HepG2 (cell line): ENCODE results near the gene CACNA1C. TPM values are rescaled to one million over a fixed set of nuclear protein-coding genes. Genes with fewer than 3 reads are reported as not detected.

Experiments used
- ATAC-seq: fragments of 200-7000 bp; cut with Tn5 transposase; 3 replicates; pipeline ENCODE4 v1.9.1; 2020; ENCODE audit warnings: mild to moderate bottlenecking, moderate library complexity
- BruUV-seq: library from RNA; stranded (reverse); fragments of 400-500 nt; replicated peaks from 2 replicates; lab custom pipeline; 2021; lab: Mats Ljungman, UMichigan
- CTCF ChIA-PET: fragments of 300-600 bp; formaldehyde crosslinking; extraction: SDS; loops from one replicate; lab custom pipeline; 2021; ENCODE audit warnings: low total read pairs, inconsistent platforms, low intra/inter-chr PET ratio; lab: Yijun Ruan, JAX
- POLR2A ChIA-PET: fragments of 350-600 bp; sonication (Branson Sonifier 250); formaldehyde crosslinking; loops from one replicate; lab custom pipeline; 2020; ENCODE audit warnings: antibody characterized with exemption, inconsistent platforms; lab: Yijun Ruan, JAX
- DNase-seq: peaks from one replicate; pipeline ENCODE4 v3.0.0-alpha.2; 2015; ENCODE audit warnings: low spot score
- FAIRE-seq: peaks from 3 replicates; lab custom pipeline; 2011; peaks lifted over from hg19 to GRCh38; lab: Jason Lieb, UNC
- H2AFZ ChIP-seq: one replicate; pipeline ENCODE4 v1.6.1; 2011; ENCODE audit warnings: low read length, inconsistent platforms
- H3K27ac ChIP-seq: fragments of 300-600 bp; 3 replicates; pipeline ENCODE4 v1.8.0; 2011; ENCODE audit warnings: mixed run types, mild to moderate bottlenecking, mixed read lengths, low read length, inconsistent platforms; ENCODE audit not compliant: insufficient read depth; ENCODE audit errors: extremely low read length
- H3K27me3 ChIP-seq, 2 experiments: fragments of 200-600 bp in 1 of 2; 2 replicates in 1 of 2; 3 replicates in 1 of 2; pipeline versions ENCODE4 v1.6.0 to v1.8.0; 2011; ENCODE audit warnings: low read length in 2 of 2, mild to moderate bottlenecking in 2 of 2, moderate library complexity in 2 of 2, inconsistent platforms in 1 of 2; ENCODE audit not compliant: insufficient read depth in 2 of 2, control insufficient read depth in 1 of 2
- H3K36me3 ChIP-seq, 2 experiments: fragments of 200-600 bp in 1 of 2; replicated peaks in 1 of 2; 2 replicates in 1 of 2; 3 replicates in 1 of 2; pipeline versions ENCODE4 v1.5.1 to v1.8.0; 2011; ENCODE audit warnings: low read length in 2 of 2, inconsistent platforms in 1 of 2; ENCODE audit not compliant: insufficient read depth in 2 of 2, control insufficient read depth in 1 of 2
- H3K4me1 ChIP-seq: 2 replicates; pipeline ENCODE4 v1.5.1; 2012; ENCODE audit warnings: low read length, inconsistent platforms; ENCODE audit not compliant: insufficient read depth
- H3K4me2 ChIP-seq: 2 replicates; pipeline ENCODE4 v1.6.0; 2011; ENCODE audit warnings: low read depth, low read length, inconsistent platforms
- H3K4me3 ChIP-seq, 3 experiments: fragments of 200-600 bp in 1 of 3; sonication (generic), shearing (Covaris generic) in 1 of 3; replicated peaks in 1 of 3; 2 replicates each; pipeline ENCODE4 v1.5.1; 2011 to 2016; ENCODE audit warnings: low read length in 3 of 3, inconsistent platforms in 2 of 3, low read depth in 2 of 3, mild to moderate bottlenecking in 2 of 3, control low read depth in 1 of 3, mixed read lengths in 1 of 3; ENCODE audit not compliant: insufficient read depth in 1 of 3
- H3K79me2 ChIP-seq: one replicate; pipeline ENCODE4 v1.6.1; 2011; ENCODE audit warnings: low read length, inconsistent platforms; ENCODE audit not compliant: insufficient read depth
- H3K9ac ChIP-seq: 2 replicates; pipeline ENCODE4 v1.6.0; 2011; ENCODE audit warnings: mild to moderate bottlenecking, low read depth, low read length, inconsistent platforms; ENCODE audit not compliant: insufficient read depth
- H3K9me3 ChIP-seq: 2 replicates; pipeline ENCODE4 v1.5.1; 2012; ENCODE audit warnings: mild to moderate bottlenecking, low read length
- H4K20me1 ChIP-seq: 2 replicates; pipeline ENCODE4 v1.6.0; 2011; ENCODE audit warnings: inconsistent platforms, mild to moderate bottlenecking, low read length, moderate library complexity; ENCODE audit not compliant: insufficient read depth
- ATF1 ChIP-seq: IDR thresholded peaks from 2 replicates; pipeline ENCODE4 v1.6.1; 2016; ENCODE audit warnings: mild to moderate bottlenecking, control low read depth
- E2F2 ChIP-seq: sonication (generic); formaldehyde crosslinking; IDR thresholded peaks from 2 replicates; pipeline ENCODE4 v1.4.0; 2020; ENCODE audit warnings: missing genetic modification reagents, borderline replicate concordance
- GTF2F1 ChIP-seq: fragments of 150-350 bp; IDR thresholded peaks from 2 replicates; pipeline ENCODE4 v1.6.1; 2014; ENCODE audit warnings: low read length
- HNF4A ChIP-seq: sonication (generic); formaldehyde crosslinking; IDR thresholded peaks from 2 replicates; pipeline ENCODE4 v1.4.0; 2020; ENCODE audit warnings: missing genetic modification reagents
- MAX ChIP-seq: IDR thresholded peaks from 2 replicates; pipeline ENCODE4 v1.6.1; 2012; ENCODE audit warnings: inconsistent platforms
- MBD4 ChIP-seq: IDR thresholded peaks from 2 replicates; pipeline ENCODE4 v1.6.1; 2012; ENCODE audit warnings: low read length, inconsistent platforms, borderline replicate concordance
- MIER2 ChIP-seq: IDR thresholded peaks from 2 replicates; pipeline ENCODE4 v1.6.1; 2016; ENCODE audit warnings: missing biosample characterization, missing genetic modification reagents
- RCOR2 ChIP-seq: IDR thresholded peaks from 2 replicates; pipeline ENCODE4 v1.6.1; 2016; ENCODE audit warnings: missing biosample characterization, missing genetic modification reagents
- TAF15 ChIP-seq: fragments of 200-400 bp; formaldehyde crosslinking; IDR thresholded peaks from one replicate; pipeline ENCODE4 v1.6.1; 2018; ENCODE audit warnings: mild to moderate bottlenecking, low read depth, low read length; ENCODE audit not compliant: poor library complexity, severe bottlenecking
- THAP7 ChIP-seq: sonication (generic); formaldehyde crosslinking; IDR thresholded peaks from 2 replicates; pipeline ENCODE4 v1.8.1; 2023; ENCODE audit warnings: mild to moderate bottlenecking, missing genetic modification reagents
- TOE1 ChIP-seq: sonication (generic); formaldehyde crosslinking; IDR thresholded peaks from 2 replicates; pipeline ENCODE4 v1.4.0; 2020; ENCODE audit warnings: mild to moderate bottlenecking, missing genetic modification reagents
- ZFP91 ChIP-seq: sonication (generic); formaldehyde crosslinking; IDR thresholded peaks from 2 replicates; pipeline ENCODE4 v1.9.0; 2022; ENCODE audit warnings: missing genetic modification reagents, mild to moderate bottlenecking, borderline replicate concordance
- ZNF264 ChIP-seq: sonication (generic); formaldehyde crosslinking; IDR thresholded peaks from 2 replicates; pipeline ENCODE4 v1.4.0; 2020; ENCODE audit warnings: missing genetic modification reagents
- ZNF44 ChIP-seq: sonication (generic); formaldehyde crosslinking; IDR thresholded peaks from 2 replicates; pipeline ENCODE4 v1.5.1; 2020; ENCODE audit warnings: mild to moderate bottlenecking, missing genetic modification reagents
- ZNF607 ChIP-seq: sonication (generic); formaldehyde crosslinking; IDR thresholded peaks from 2 replicates; pipeline ENCODE4 v1.5.1; 2020; ENCODE audit warnings: missing genetic modification reagents, mild to moderate bottlenecking, borderline replicate concordance
- ZNF772 ChIP-seq: sonication (generic); formaldehyde crosslinking; IDR thresholded peaks from 2 replicates; pipeline ENCODE4 v1.5.0; 2020; ENCODE audit warnings: mild to moderate bottlenecking, missing genetic modification reagents
- WGBS: methylation state at CpG from one replicate; pipeline ENCODE4 v1.1.6; 2017; ENCODE audit warnings: low lambda C conversion rate; 5-methylcytosine and 5-hydroxymethylcytosine counted together
- in situ Hi-C: cut with HindIII; loops from 2 replicates; pipeline ENCODE4 v1.10.0; 2017; ENCODE audit warnings: low pct_unique_long_range_greater_than_20kb; ENCODE audit not compliant: extremely low pct_ligation_motif_present
- intact Hi-C: fragments of 100-400 bp; cut with micrococcal nuclease; formaldehyde crosslinking; loops from one replicate; pipeline ENCODE4 v1.10.0; 2022; ENCODE audit not compliant: unreplicated experiment
- polyA plus RNA-seq, 8 experiments: library from polyadenylated mRNA; depleted of rRNA in 3 of 8; stranded (reverse) in 7 of 8; unstranded in 1 of 8; fragments of >200 nt; fragmentation: Illumina TruSeq in 4 of 8; extraction: Trizol in 4 of 8; gene quantifications; 2 replicates each; pipeline versions ENCODE4 v1.2.1 to v1.2.3, GENCODE V29; 2011 to 2016; ENCODE audit warnings: low read depth in 4 of 8, missing spikeins in 1 of 8, mixed read lengths in 1 of 8; ENCODE audit not compliant: insufficient read depth in 1 of 8
- total RNA-seq, 5 experiments: library from RNA; depleted of rRNA; stranded (reverse); fragments of >200 nt; fragmentation: Illumina TruSeq; extraction: Trizol; gene quantifications; 2 replicates each; pipeline ENCODE4 v1.2.3, GENCODE V29; 2016; ENCODE audit warnings: low read depth in 1 of 5
- TF ChIP-seq, protein P1 (sequence below): sonication (generic); formaldehyde crosslinking; IDR thresholded peaks from 2 replicates; pipeline ENCODE4 v1.5.1; 2020; ENCODE audit warnings: missing genetic modification reagents, mild to moderate bottlenecking, borderline replicate concordance

Gene CACNA1C
- total and polyA plus RNA-seq, 2 of the 13 experiments (the other 11 are each of a cell fraction or from before 2014, with no cell fraction given) = not detected

DNA sequence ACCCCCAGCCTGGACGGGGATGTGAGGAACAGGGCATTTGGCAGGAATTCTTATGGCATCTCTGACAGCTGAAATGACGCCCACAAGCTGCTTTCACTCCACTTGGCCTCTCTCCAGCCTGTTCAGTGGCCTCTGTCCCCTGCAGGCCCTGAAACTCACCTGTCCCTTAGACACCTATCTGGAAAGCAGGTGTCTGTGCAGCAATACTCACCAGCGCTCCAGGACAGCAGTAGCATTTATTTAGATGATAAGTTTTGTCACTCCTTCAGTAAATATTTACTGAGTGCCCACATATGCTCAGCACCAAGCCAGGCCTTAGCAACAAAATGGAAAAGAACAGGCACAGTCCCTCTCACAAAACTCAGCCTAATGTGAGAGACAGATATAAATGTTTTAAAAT, 430.9 kb downstream of the CACNA1C start (continued):
- TF ChIP-seq THAP7 (CRISPR knock-in tag) (no peak), TOE1 (no peak), GTF2F1 (no peak), ZFP91 (no peak)

DNA sequence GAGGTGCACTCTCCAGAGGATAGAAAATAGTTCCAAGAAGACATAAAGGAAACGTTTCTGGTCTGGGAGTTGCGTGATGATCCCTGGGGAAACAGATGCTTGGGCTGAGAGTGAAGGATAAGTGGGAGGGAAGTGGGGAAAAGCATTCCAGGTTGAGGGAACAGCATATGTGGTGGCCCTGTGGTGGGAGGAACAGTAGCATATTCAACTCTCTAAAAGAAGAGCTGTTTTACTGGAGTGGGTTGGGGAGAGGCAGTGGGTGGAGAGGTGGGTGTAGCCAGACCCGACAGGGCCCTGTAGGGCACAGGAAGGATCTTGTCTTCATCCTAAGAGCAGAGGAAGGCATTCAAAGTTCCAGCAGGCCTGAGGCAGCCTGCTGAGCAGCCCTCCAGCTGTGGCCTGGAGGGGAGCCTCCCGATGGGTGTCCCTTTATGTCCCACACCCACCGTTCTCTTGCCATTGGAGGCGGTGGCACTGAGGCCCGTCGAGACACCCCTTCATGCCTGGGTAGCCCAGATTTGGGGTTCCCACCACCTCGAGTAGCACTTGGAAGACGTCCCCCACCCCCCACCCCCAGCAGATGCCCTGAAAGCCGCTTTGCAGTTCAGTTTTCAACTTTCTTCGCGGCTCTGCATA, 431.5 kb downstream of the CACNA1C start:
- Histone ChIP-seq H3K9me3 (no peaks in the 10 kb centered on the region), H3K4me3 (no peak overlapping the region), H2AFZ (no peak overlapping the region), H3K9ac (no peak overlapping the region), H3K4me2 (no peak overlapping the region), H3K4me1 (no peaks in the 10 kb centered on the region), H4K20me1 (no peaks in the 10 kb centered on the region), H3K36me3 (no peaks in the 10 kb centered on the region), H3K27ac (no peak overlapping the region), H3K79me2 (no peaks in the 10 kb centered on the region), H3K27me3 (peaks cover 2 to 83% of the 10 kb centered on the region in 2 experiments; a peak in 4 of 5 replicates)
- BruUV-seq = no TSS peak
- DNase-seq = no peak
- ChIA-PET POLR2A (no interaction called here), CTCF (no interaction called here)
- intact Hi-C loops = no loop called here
- no peak for FAIRE-seq
- no peak for ATAC-seq
- WGBS = 0% methylated on average over 8 of the region's 13 CpGs
- in situ Hi-C loops = no loop called here
- TF ChIP-seq MAX (no peak), ZNF44 (no peak), ZNF264 (no peak), E2F2 (no peak), MIER2 (CRISPR knock-in tag) (no peak), TAF15 (no peak), ZNF772 (CRISPR knock-in tag) (no peak), ATF1 (CRISPR knock-in tag) (no peak), HNF4A (CRISPR knock-in tag) (no peak), MBD4 (no peak), ZNF607 (CRISPR knock-in tag) (no peak), RCOR2 (CRISPR knock-in tag) (no peak), ZFP91 (no peak)
- TF ChIP-seq, protein P1, sequence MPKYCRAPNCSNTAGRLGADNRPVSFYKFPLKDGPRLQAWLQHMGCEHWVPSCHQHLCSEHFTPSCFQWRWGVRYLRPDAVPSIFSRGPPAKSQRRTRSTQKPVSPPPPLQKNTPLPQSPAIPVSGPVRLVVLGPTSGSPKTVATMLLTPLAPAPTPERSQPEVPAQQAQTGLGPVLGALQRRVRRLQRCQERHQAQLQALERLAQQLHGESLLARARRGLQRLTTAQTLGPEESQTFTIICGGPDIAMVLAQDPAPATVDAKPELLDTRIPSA (CRISPR knock-in tag) = no peak
